OCI-LY3 (cell line): ENCODE data around the gene KNOP1.

Experiments used
- EZH2phosphoT487 ChIP-seq: fragments of 200-600 bp; shearing (Covaris generic); IDR thresholded peaks from 2 replicates; pipeline ENCODE4 v1.6.1; 2018; ENCODE audit warnings: antibody characterized with exemption, mixed run types, low read depth
- TF ChIP-seq, protein P1 (sequence below): fragments of 200-600, 300-600 bp; sonication (generic); IDR thresholded peaks from 2 replicates; pipeline ENCODE4 v1.5.1; 2014; ENCODE audit warnings: antibody characterized with exemption, low read length, low read depth

GRCh38 chr16:19662351-19662750 is 55.7 kb downstream of the KNOP1 start:
- TF ChIP-seq, protein P1, sequence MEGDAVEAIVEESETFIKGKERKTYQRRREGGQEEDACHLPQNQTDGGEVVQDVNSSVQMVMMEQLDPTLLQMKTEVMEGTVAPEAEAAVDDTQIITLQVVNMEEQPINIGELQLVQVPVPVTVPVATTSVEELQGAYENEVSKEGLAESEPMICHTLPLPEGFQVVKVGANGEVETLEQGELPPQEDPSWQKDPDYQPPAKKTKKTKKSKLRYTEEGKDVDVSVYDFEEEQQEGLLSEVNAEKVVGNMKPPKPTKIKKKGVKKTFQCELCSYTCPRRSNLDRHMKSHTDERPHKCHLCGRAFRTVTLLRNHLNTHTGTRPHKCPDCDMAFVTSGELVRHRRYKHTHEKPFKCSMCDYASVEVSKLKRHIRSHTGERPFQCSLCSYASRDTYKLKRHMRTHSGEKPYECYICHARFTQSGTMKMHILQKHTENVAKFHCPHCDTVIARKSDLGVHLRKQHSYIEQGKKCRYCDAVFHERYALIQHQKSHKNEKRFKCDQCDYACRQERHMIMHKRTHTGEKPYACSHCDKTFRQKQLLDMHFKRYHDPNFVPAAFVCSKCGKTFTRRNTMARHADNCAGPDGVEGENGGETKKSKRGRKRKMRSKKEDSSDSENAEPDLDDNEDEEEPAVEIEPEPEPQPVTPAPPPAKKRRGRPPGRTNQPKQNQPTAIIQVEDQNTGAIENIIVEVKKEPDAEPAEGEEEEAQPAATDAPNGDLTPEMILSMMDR = no peak
- no peak for TF ChIP-seq EZH2phosphoT487
